ENCODE results near the gene CHRNA7.

GRCh38 chr15:32096916-32097617 lies 66.8 kb downstream of the CHRNA7 start:
- TF ChIP-seq POLR2AphosphoS5 (IDR thresholded peaks at IDR 0.05; ENCODE audit: low read depth, low read length) (no peak; the same call in 1 of the 2 replicates), SP1 (IDR thresholded peaks at IDR 0.05; ENCODE audit: low read depth, low read length) (no peak), CHD2 (IDR thresholded peaks at IDR 0.05; ENCODE audit: low read length) (no peak), SIX5 (IDR thresholded peaks at IDR 0.05; ENCODE audit: low read depth, low read length) (no peak), CTCF (IDR thresholded peaks at IDR 0.05; ENCODE audit: control extremely low read depth in 1 of 3, insufficient read depth in 1 of 3, low read depth in 1 of 3, low read length in 3 of 3) (no peak)

All from H1 (cell line).